Lower leg skin (tissue), 4 donors: Measurements from ENCODE around the gene AGXT. TPM values are rescaled to one million over a fixed set of nuclear protein-coding genes. Genes with fewer than 3 reads are reported as not detected.

Source experiments
- DNase-seq, 2 donors: peaks; one replicate each; pipeline ENCODE4 v3.0.0-alpha.2; 2019; ENCODE audit warnings: low spot score in 2 of 2
- H3K4me3 ChIP-seq: fragments of 200-600 bp; sonication (generic); 2 replicates; pipeline ENCODE4 v1.5.1; 2017; ENCODE audit warnings: mild to moderate bottlenecking, low read depth; ENCODE audit not compliant: poor library complexity, severe bottlenecking
- POLR2A ChIP-seq, 2 donors: fragments of 450-650 bp; IDR thresholded peaks; one replicate each; pipeline ENCODE4 v1.6.1; 2016 to 2017; ENCODE audit warnings: antibody characterized with exemption in 2 of 2, mild to moderate bottlenecking in 1 of 2, moderate library complexity in 1 of 2
- WGBS, 2 donors: methylation state at CpG; one replicate each; pipeline ENCODE4 v1.1.5; 2018; 5-methylcytosine and 5-hydroxymethylcytosine counted together
- intact Hi-C: fragments of 100-400 bp; cut with DNase I; formaldehyde crosslinking; loops from one replicate; pipeline ENCODE4 v1.15.0; 2023; ENCODE audit warnings: low total_unique reads
- total RNA-seq, 4 donors: library from RNA; depleted of rRNA; stranded (reverse); fragments of >200 nt; gene quantifications; one replicate each; pipeline ENCODE4 v1.1.0, GENCODE V29; 2016
- TF ChIP-seq, protein P1 (sequence below), 3 donors: fragments of 450-650 bp; IDR thresholded peaks; one replicate each; pipeline ENCODE4 v1.5.1; 2016; ENCODE audit warnings: antibody characterized with exemption in 3 of 3, mild to moderate bottlenecking in 3 of 3, moderate library complexity in 2 of 3

AGXT gene
- total RNA-seq, 4 donors from 2014 or later: not detected

DNA sequence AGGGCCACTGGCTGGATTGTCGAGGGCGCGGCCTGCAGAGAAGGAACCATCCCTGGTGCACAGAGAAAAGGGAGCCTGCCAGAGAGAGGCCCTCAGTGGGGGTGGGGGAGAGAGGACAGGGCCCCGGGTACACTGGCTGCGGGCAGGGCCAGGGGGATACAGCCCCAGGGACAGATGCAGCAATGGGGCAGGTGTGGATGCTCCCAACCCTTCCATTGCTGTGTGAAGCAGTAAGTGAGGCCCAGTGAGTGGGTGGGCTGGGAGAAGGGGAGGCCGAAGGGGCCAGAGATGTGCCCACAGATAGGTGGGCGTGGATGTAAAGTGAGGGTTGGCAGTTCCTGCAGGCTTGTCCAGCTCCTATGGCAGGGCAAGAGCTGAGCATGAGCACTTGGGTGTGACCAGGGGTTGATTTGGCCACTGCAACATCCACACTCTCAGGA is 7.4 kb downstream of the AGXT start:
- H3K4me3 ChIP-seq: no peak overlapping the region
- no peak for TF ChIP-seq POLR2A (IDR thresholded peaks at IDR 0.05)
- TF ChIP-seq, protein P1, sequence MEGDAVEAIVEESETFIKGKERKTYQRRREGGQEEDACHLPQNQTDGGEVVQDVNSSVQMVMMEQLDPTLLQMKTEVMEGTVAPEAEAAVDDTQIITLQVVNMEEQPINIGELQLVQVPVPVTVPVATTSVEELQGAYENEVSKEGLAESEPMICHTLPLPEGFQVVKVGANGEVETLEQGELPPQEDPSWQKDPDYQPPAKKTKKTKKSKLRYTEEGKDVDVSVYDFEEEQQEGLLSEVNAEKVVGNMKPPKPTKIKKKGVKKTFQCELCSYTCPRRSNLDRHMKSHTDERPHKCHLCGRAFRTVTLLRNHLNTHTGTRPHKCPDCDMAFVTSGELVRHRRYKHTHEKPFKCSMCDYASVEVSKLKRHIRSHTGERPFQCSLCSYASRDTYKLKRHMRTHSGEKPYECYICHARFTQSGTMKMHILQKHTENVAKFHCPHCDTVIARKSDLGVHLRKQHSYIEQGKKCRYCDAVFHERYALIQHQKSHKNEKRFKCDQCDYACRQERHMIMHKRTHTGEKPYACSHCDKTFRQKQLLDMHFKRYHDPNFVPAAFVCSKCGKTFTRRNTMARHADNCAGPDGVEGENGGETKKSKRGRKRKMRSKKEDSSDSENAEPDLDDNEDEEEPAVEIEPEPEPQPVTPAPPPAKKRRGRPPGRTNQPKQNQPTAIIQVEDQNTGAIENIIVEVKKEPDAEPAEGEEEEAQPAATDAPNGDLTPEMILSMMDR (IDR thresholded peaks at IDR 0.05): no peak
- no peak for DNase-seq
- WGBS, 2 donors: 72 to 79% methylated on average over 7 of the region's 7 CpGs
- intact Hi-C loops: no loop called here

DNA sequence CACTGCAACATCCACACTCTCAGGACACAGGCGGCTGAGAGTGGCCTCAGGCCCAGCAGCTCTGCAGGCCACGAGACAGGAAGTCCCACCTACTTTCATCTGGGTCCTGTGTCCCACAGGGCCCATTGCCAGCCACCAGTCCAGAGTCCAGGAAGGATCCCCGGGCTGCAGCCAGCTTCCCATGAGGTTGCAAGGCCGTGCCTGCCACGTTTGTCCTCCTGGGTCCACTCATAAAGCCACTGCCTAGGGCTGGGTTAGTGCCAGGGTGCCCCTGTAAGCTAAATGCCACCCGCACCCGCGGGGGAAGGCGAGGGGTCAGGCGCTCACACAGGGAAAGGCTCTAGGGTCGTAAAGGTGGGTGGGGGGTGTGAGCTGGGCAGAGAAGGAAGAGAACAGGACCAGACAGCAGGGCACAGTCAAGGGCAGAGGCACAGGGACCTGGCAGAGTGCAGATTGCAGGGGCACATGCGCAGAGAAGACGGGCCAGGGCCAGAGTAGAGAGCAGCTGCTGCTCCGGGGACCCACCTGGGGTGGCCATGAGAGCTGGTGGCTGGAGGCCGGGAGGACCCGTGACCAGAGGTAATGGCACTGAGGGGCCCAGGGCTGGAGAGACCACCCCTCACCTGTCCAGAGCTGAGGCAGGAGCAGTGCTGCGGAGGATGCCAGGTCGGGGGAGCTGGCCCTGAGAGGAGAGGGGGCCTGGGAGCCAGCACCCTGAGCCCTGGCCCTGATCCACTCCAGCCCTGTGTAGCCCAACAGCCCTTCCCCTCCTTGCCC is 8.0 kb downstream of the AGXT start:
- WGBS, 2 donors: 86% methylated on average over 15 to 17 of the region's 18 CpGs
- TF ChIP-seq POLR2A (IDR thresholded peaks at IDR 0.05): no peak
- TF ChIP-seq, protein P1 (IDR thresholded peaks at IDR 0.05): no peak
- no peak for DNase-seq
- no peak overlapping the region for H3K4me3 ChIP-seq
- intact Hi-C loops: no loop called here

DNA sequence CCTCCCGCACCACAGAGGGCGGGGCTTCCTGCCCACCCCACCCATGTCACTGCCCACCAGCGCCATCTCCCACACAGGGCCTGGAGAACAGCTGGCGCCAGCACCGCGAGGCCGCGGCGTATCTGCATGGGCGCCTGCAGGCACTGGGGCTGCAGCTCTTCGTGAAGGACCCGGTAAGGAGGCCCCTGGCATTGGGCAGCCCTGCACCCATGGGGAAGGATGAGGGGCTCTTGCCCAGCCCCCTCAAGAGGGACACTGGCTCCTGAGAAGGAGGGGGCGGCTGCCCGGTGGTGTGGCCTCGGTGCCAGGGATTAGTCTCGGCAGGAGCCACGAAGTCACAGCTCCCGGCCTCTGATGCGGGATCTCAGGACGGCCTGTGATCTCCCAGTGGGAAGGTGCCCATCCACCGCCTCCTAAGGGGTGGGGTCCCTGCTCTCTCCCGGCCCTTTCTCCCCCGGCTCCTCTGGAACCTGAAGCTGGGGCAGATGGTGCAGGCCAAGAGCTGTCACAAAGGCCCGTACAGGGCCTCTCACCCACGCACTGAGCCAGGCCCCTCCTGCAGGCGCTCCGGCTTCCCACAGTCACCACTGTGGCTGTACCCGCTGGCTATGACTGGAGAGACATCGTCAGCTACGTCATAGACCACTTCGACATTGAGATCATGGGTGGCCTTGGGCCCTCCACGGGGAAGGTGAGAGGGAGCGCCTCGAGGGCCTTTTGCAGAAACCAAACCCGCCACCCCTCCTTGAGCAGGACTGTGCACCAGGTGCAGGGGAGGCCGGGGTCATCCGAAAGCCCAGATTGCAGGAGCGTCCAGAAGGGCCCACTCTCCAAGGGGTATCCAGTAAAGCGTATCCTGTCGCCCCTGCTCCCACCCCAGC is 9.1 kb downstream of the AGXT start:
- intact Hi-C loops: no loop called here
- TF ChIP-seq, protein P1 (IDR thresholded peaks at IDR 0.05): no peak
- no peak for TF ChIP-seq POLR2A (IDR thresholded peaks at IDR 0.05)
- H3K4me3 ChIP-seq: no peak overlapping the region
- WGBS, 2 donors: 90% methylated on average over 22 to 33 of the region's 40 CpGs
- no peak for DNase-seq

DNA sequence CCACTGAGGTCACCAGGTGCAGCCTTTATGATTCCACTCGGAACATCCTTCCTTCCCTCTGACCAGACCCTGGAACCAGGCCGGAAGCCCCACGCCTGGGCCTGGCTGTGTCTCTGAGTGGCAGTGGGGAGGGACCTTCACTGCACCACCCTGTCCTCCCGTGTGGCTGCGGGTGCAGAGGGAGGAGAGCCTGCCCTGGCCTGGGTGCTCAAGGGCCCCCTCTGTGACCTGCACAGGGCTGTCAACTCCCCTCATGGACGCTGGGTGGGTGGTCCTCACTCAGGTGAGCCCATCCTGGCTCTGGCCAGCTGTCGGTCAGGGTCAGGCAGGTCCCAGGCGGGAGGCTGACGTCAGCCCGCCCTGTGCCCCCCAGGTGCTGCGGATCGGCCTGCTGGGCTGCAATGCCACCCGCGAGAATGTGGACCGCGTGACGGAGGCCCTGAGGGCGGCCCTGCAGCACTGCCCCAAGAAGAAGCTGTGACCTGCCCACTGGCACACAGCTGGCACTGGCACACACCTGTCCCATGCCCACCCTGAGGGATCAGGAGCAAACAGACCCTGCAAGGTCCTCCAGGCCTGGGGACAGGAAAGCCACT is 9.8 kb downstream of the AGXT start:
- no peak overlapping the region for H3K4me3 ChIP-seq
- intact Hi-C loops: no loop called here
- WGBS, 2 donors: 82 to 94% methylated on average over 5 to 11 of the region's 18 CpGs
- TF ChIP-seq POLR2A (IDR thresholded peaks at IDR 0.05): no peak
- TF ChIP-seq, protein P1 (IDR thresholded peaks at IDR 0.05): no peak
- no peak for DNase-seq

DNA sequence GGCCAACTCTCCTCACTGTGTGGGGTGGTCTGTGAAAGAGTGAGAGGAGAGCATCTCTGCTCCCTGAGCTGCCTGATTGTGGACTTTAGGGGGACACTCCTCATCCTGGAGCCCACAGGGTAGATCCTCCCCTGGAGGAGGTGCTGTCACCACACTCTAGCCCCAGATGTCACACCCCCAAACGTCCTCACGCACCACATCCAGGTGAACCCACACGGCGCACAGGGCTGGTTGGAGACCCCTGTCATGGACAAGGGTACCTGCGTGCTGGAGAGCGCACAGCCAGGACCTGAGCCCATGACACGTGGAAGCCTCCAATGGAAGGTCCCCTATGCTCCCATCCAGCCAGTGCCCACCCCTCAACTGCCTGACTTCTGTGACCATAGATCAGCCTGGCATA is 10.5 kb downstream of the AGXT start:
- TF ChIP-seq, protein P1 (IDR thresholded peaks at IDR 0.05): no peak
- no peak for TF ChIP-seq POLR2A (IDR thresholded peaks at IDR 0.05)
- no peak overlapping the region for H3K4me3 ChIP-seq
- 74 to 76% methylated on average over 7 of the region's 7 CpGs for WGBS, 2 donors
- intact Hi-C loops: no loop called here
- no peak for DNase-seq
